ENCODE results near the gene RAD51B.

DNA sequence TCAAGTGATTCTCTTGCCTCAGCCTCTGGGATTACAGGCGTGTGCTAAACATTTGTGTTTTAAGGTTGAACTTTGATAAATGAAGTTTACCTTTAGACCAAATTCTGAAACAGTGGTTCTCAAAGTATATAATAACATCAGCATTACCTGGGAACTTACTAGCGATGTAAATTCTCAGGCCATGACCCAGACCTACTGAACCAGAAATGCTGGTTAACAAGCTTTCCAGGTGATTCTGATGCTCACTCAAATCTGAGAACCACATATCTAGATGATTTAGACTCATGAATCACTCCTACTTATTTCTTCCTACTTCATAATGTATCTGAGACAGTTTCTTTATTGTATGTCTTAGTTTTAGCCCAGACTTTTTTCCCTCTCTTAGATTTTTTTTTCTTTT is 43.6 kb downstream of the RAD51B start:
- TF ChIP-seq, protein P1, sequence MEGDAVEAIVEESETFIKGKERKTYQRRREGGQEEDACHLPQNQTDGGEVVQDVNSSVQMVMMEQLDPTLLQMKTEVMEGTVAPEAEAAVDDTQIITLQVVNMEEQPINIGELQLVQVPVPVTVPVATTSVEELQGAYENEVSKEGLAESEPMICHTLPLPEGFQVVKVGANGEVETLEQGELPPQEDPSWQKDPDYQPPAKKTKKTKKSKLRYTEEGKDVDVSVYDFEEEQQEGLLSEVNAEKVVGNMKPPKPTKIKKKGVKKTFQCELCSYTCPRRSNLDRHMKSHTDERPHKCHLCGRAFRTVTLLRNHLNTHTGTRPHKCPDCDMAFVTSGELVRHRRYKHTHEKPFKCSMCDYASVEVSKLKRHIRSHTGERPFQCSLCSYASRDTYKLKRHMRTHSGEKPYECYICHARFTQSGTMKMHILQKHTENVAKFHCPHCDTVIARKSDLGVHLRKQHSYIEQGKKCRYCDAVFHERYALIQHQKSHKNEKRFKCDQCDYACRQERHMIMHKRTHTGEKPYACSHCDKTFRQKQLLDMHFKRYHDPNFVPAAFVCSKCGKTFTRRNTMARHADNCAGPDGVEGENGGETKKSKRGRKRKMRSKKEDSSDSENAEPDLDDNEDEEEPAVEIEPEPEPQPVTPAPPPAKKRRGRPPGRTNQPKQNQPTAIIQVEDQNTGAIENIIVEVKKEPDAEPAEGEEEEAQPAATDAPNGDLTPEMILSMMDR (IDR thresholded peaks at IDR 0.05; ENCODE audit: poor library complexity) = no peak
- TF ChIP-seq EZH2 (IDR thresholded peaks at IDR 0.05; ENCODE audit: borderline replicate concordance) = no peak

All from hepatocyte (in vitro differentiated cells).